ENCODE results near the gene ATP2A2.

- TF ChIP-seq GATA2 (IDR thresholded peaks at IDR 0.05; ENCODE audit: low read depth, low read length) (no peak), GATA3 (IDR thresholded peaks at IDR 0.05; ENCODE audit: low read depth, low read length) (no peak)
Observed at GRCh38 chr12:110301065-110301806, 20.2 kb downstream of the ATP2A2 start.

Measured in SH-SY5Y (cell line).